Measurements from ENCODE around the gene PRSS22. TPM values are rescaled to one million over a fixed set of nuclear protein-coding genes. Genes with fewer than 3 reads are reported as not detected.
A peak's percentile ranks its signal among the peaks of the same experiment; 100 is the strongest.

PRSS22 gene
- total and polyA plus RNA-seq, 10 of the 15 experiments (the other 5 are each of a cell fraction or from before 2014, with no cell fraction given), result not detected

DNA sequence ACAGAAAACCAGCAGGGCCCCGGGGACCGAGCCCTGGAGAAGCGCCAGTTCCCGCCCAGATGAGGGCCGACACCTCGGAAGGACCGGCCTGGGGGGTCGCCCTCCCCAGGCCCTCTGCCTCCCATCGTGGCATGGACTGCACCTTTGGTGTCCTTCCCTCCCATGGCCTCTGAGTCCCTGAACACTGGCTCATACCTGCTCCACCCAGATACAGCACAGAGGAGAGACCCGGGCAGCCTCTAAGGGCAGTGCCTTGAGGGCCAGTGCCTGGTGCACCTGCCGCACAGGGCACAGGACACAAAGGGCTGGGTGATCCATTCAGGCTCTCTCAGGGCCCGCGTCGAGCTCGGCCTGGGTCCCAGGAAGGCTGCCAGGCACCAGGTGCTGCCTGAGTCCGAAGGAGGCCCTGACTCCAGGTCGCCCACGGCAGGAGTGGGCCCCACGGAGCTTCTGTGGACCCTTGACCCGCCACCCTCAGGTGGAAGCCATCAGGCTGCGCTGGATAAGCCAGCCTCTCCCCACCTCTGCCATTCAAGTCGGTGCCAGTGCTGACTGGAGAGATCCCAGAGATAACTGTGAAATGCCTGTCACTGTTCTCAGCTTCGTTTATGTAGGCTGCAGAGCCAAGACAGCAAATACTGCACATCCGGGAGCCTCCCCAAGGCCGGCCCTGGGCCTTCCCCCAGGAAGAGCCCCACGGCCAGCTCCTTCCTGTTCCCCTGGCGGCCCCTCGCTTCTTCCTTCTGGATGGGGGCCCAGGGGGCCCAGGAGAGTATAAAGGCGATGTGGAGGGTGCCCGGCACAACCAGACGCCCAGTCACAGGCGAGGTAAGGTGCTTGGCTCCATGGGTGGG, 28.2 kb downstream of the PRSS22 start, which contains the start of gene ZG16B:
Gene ZG16B, plus strand, starts transcription at position 803 of the 854 bp plus-strand sequence. CDS start 139 bp downstream, outside the sequence.
- no peaks in the 10 kb centered on the region for H3K27me3 ChIP-seq (replicated peaks in 1 of 2; ENCODE audit: control insufficient read depth in 2 of 2, insufficient read depth in 2 of 2, low read length in 1 of 2)
- H3K36me3 ChIP-seq (ENCODE audit: control insufficient read depth in 2 of 2, insufficient read depth in 2 of 2, low read length in 1 of 2), result no peaks in the 10 kb centered on the region
- RAD21 ChIA-PET (ENCODE audit: unreplicated experiment), result no interaction called here
- H2AFZ ChIP-seq (ENCODE audit: control insufficient read depth, low read depth, low read length), result peak within 1 kb of the TSS; percentile 46
- H3K4me3 ChIP-seq, result no peak within 1 kb of the TSS; the same call in 1 of the 2 replicates
- DNase-seq (ENCODE audit: low read depth, low spot score), result no peak
- H3K4me1 ChIP-seq (ENCODE audit: control insufficient read depth, insufficient read depth, low read length), result peaks cover 4% of the 10 kb centered on the region; the same call in 1 of the 2 replicates
- H3K27ac ChIP-seq (ENCODE audit: control insufficient read depth, insufficient read depth), result no peak within 1 kb of the TSS
- in situ Hi-C loops (cut with MboI) (no loop called here), intact Hi-C loops (cut with micrococcal nuclease; ENCODE audit: unreplicated experiment) (no loop called here)
- no peak for FAIRE-seq
- 40% methylated on average over 32 of the region's 32 CpGs for WGBS (ENCODE audit: insufficient coverage, insufficient replicate concordance, low lambda C conversion rate, missing lambda C conversion rate)
- ATAC-seq, result peak; percentile 62
- H3K79me2 ChIP-seq (ENCODE audit: control insufficient read depth, insufficient read depth, low read length), result no peaks in the 10 kb centered on the region
- no peaks in the 10 kb centered on the region for H3K9me3 ChIP-seq (replicated peaks; ENCODE audit: control insufficient read depth, insufficient read depth, low read length)
- CTCF ChIA-PET, result interaction anchor here (1.8 kb wide), 1 partner anchor 39 kb away, joined by 4 read pairs; no protein-coding TSS in a partner anchor
- SMC1A ChIA-PET (ENCODE audit: uncharacterized antibody, unreplicated experiment), result no interaction called here
- peak within 1 kb of the TSS; percentile 35; the same call in 1 of the 2 replicates for H3K4me2 ChIP-seq (ENCODE audit: control insufficient read depth, insufficient read depth)
- H4K20me1 ChIP-seq (ENCODE audit: control insufficient read depth, insufficient read depth), result no peaks in the 10 kb centered on the region
- no peak within 1 kb of the TSS; the same call in 1 of the 2 replicates for H3K9ac ChIP-seq (ENCODE audit: control insufficient read depth, insufficient read depth, low read length)
- no TSS peak for BruUV-seq (replicated peaks)
- POLR2A ChIA-PET, result interaction anchor here (0.5 kb wide), 1 partner anchor 151 kb away, joined by 3 read pairs; no protein-coding TSS in a partner anchor
- TF ChIP-seq ASH2L (IDR thresholded peaks at IDR 0.05; ENCODE audit: borderline replicate concordance, low read depth) (no peak), NR2C1 (IDR thresholded peaks at IDR 0.05) (no peak), SKIL (IDR thresholded peaks at IDR 0.05; ENCODE audit: low read depth, poor library complexity, severe bottlenecking) (no peak), SRF (IDR thresholded peaks at IDR 0.05; ENCODE audit: low read depth in 2 of 2, low read length in 2 of 2) (no peak), TCF7 (IDR thresholded peaks at IDR 0.05; ENCODE audit: borderline replicate concordance) (no peak), ZNF274 (IDR thresholded peaks at IDR 0.05; ENCODE audit: insufficient read depth, insufficient read length) (no peak), EED (IDR thresholded peaks at IDR 0.05; ENCODE audit: low read depth) (0 out of 2 replicates have a peak, but pooled peaks have one; percentile 23), TARDBP (IDR thresholded peaks at IDR 0.05; ENCODE audit: borderline replicate concordance) (no peak), ZNF384 (IDR thresholded peaks at IDR 0.05; ENCODE audit: borderline replicate concordance, low read depth, low read length) (no peak), IKZF1 (conservative IDR thresholded peaks at IDR 0.05) (0 out of 2 replicates have a peak, but pooled peaks have one; percentile 14), POLR2A (IDR thresholded peaks at IDR 0.05; ENCODE audit: low read depth, low read length) (peak; percentile 43), NR2C2 (IDR thresholded peaks at IDR 0.05; ENCODE audit: borderline replicate concordance, control insufficient read depth, insufficient read length, low read depth) (no peak), GABPA (IDR thresholded peaks at IDR 0.05; ENCODE audit: low read depth) (peak; percentile 40; the same call in 1 of the 2 replicates), JUND (IDR thresholded peaks at IDR 0.05; ENCODE audit: low read depth, low read length) (no peak), YY1 (IDR thresholded peaks at IDR 0.05; ENCODE audit: low read depth, low read length) (no peak), CEBPZ (IDR thresholded peaks at IDR 0.05; ENCODE audit: low read depth, low read length) (no peak), NFIC (IDR thresholded peaks at IDR 0.05; ENCODE audit: low read depth, low read length) (no peak)
- TF ChIP-seq, protein P1, sequence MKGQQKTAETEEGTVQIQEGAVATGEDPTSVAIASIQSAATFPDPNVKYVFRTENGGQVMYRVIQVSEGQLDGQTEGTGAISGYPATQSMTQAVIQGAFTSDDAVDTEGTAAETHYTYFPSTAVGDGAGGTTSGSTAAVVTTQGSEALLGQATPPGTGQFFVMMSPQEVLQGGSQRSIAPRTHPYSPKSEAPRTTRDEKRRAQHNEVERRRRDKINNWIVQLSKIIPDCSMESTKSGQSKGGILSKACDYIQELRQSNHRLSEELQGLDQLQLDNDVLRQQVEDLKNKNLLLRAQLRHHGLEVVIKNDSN (IDR thresholded peaks at IDR 0.05; ENCODE audit: borderline replicate concordance, extremely low read length, insufficient read depth, low read depth, low read length), result no peak

Measured in GM12878 (cell line).